Dendritic cell treated with granulocyte-macrophage colony-stimulating factor and Interleukin-4, amounts not matched to agents 40 ng/mL and 50 ng/mL, for 4 days (primary cell): ENCODE measurements around the gene PLA2G7.

Experiments
- H3K27ac Mint-ChIP-seq: one replicate; pipeline ENCODE4 v1.8.0; 2022; ENCODE audit warnings: mild to moderate bottlenecking, mixed read lengths
- H3K27me3 Mint-ChIP-seq: one replicate; pipeline ENCODE4 v1.8.0; 2022; ENCODE audit warnings: mild to moderate bottlenecking, mixed read lengths
- H3K36me3 Mint-ChIP-seq: one replicate; pipeline ENCODE4 v1.8.0; 2022; ENCODE audit warnings: low read depth, mixed read lengths
- H3K4me1 Mint-ChIP-seq: one replicate; pipeline ENCODE4 v1.8.0; 2022; ENCODE audit warnings: low read depth, mixed read lengths
- H3K4me3 Mint-ChIP-seq: one replicate; pipeline ENCODE4 v1.8.0; 2022; ENCODE audit warnings: mild to moderate bottlenecking, moderate library complexity, mixed read lengths
- H3K9me3 Mint-ChIP-seq: one replicate; pipeline ENCODE4 v1.8.0; 2022; ENCODE audit warnings: mixed read lengths
- intact Hi-C: fragments of 100-400 bp; cut with micrococcal nuclease; formaldehyde crosslinking; loops from one replicate; pipeline ENCODE4 v1.15.0; 2022

Gene PLA2G7

DNA sequence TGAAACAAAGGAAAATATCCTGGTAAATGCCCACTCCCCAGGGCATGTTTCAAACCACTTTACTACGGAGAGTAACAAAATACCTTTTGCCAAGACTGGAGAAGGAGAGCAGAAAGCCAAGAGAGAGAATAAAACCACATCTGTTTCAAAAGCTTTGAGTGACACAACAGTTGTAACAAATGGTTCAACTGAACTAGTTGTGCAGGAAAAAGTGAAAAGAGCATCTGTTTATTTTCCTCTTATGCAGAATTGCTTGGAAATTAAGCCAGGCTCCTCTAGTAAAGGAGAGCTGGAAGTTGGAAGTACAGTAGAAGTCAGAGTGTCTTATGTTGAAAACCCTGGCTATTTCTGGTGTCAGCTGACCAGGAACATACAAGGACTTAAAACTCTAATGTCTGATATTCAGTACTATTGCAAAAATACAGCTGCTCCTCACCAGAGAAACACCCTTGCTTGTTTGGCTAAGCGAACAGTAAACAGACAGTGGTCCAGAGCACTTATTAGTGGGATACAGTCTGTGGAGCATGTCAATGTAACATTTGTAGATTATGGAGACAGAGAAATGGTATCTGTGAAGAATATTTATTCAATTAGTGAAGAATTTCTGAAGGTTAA lies 44.9 kb downstream of the PLA2G7 start:
- no peak overlapping the region for H3K27ac Mint-ChIP-seq
- H3K4me1 Mint-ChIP-seq, result no peaks in the 10 kb centered on the region
- no peaks in the 10 kb centered on the region for H3K36me3 Mint-ChIP-seq
- no peak overlapping the region for H3K4me3 Mint-ChIP-seq
- H3K9me3 Mint-ChIP-seq, result no peaks in the 10 kb centered on the region
- peaks cover 2% of the 10 kb centered on the region for H3K27me3 Mint-ChIP-seq
- intact Hi-C loops, result no loop called here

DNA sequence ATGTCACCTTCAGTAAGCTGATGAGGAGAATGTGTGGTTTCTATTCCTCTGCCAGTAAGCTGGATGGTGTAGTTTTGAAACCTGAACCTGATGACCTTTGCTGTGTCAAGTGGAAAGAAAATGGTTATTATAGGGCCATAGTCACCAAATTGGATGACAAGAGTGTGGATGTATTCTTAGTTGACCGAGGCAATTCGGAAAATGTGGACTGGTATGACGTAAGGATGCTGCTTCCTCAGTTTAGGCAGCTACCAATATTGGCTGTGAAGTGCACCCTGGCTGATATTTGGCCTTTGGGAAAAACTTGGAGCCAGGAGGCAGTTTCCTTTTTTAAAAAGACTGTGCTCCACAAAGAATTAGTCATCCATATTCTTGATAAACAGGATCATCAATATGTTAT lies 45.5 kb downstream of the PLA2G7 start:
- H3K27me3 Mint-ChIP-seq, result peaks cover 2% of the 10 kb centered on the region
- H3K4me3 Mint-ChIP-seq, result no peak overlapping the region
- H3K4me1 Mint-ChIP-seq, result no peaks in the 10 kb centered on the region
- no peaks in the 10 kb centered on the region for H3K36me3 Mint-ChIP-seq
- intact Hi-C loops, result no loop called here
- no peaks in the 10 kb centered on the region for H3K9me3 Mint-ChIP-seq
- no peak overlapping the region for H3K27ac Mint-ChIP-seq

- Mint-ChIP-seq H3K4me1 (no peaks in the 10 kb centered on the region), H3K27ac (no peak overlapping the region), H3K4me3 (no peak overlapping the region), H3K36me3 (no peaks in the 10 kb centered on the region), H3K9me3 (no peaks in the 10 kb centered on the region), H3K27me3 (peaks cover 2% of the 10 kb centered on the region)
- intact Hi-C loops, result no loop called here
These were observed 46.2 kb downstream of the PLA2G7 start for GRCh38 chr6:46688966-46689335.

- H3K27me3 Mint-ChIP-seq, result peaks cover 2% of the 10 kb centered on the region
- H3K4me1 Mint-ChIP-seq, result no peaks in the 10 kb centered on the region
- intact Hi-C loops, result no loop called here
- H3K9me3 Mint-ChIP-seq, result no peaks in the 10 kb centered on the region
- H3K36me3 Mint-ChIP-seq, result no peaks in the 10 kb centered on the region
- no peak overlapping the region for H3K4me3 Mint-ChIP-seq
- no peak overlapping the region for H3K27ac Mint-ChIP-seq
These were observed 46.8 kb downstream of the PLA2G7 start for GRCh38 chr6:46688117-46688965.

DNA sequence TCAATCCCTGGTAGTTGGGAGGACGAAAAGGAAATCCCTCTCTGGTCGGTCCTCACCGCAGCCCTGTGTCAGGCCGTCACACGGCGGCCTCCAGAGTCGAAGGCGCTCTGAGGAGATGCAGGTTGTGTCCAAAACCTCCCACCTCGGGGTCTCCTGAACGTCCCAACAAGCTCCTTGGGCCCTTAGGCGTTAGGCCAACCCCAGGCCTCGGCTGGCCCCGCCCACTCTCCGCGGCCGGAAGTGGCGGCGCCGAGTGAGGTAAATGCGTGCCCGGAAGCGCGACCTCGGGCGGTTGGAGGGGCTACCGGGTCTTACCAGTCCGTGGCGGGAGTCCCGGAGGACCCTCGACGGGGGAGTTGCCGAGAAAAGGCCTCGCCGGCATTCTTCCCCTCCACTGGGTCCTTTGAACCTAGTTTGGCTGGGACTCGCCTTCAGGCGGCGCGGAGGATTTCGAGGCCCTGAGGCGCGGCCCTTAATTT lies 47.5 kb downstream of the PLA2G7 start, which contains the start of gene TDRD6:
Gene TDRD6, plus strand, starts transcription at position 267 of the 479 bp plus-strand sequence. CDS start 244 bp downstream, outside the sequence.
- no peak within 1 kb of the TSS for H3K27ac Mint-ChIP-seq
- H3K4me3 Mint-ChIP-seq, result no peak within 1 kb of the TSS
- H3K9me3 Mint-ChIP-seq, result no peaks in the 10 kb centered on the region
- no peaks in the 10 kb centered on the region for H3K4me1 Mint-ChIP-seq
- intact Hi-C loops, result no loop called here
- peaks cover 2% of the 10 kb centered on the region for H3K27me3 Mint-ChIP-seq
- no peaks in the 10 kb centered on the region for H3K36me3 Mint-ChIP-seq

GRCh38 chr6:46684771-46685170 lies 50.4 kb downstream of the PLA2G7 start:
- no peak overlapping the region for H3K4me3 Mint-ChIP-seq
- H3K4me1 Mint-ChIP-seq, result no peaks in the 10 kb centered on the region
- intact Hi-C loops, result no loop called here

GRCh38 chr6:46677314-46677654 lies 57.9 kb downstream of the PLA2G7 start:
- intact Hi-C loops, result no loop called here
- Mint-ChIP-seq H3K27ac (no peak overlapping the region), H3K9me3 (no peaks in the 10 kb centered on the region), H3K27me3 (no peaks in the 10 kb centered on the region), H3K36me3 (no peaks in the 10 kb centered on the region), H3K4me3 (no peak overlapping the region), H3K4me1 (no peaks in the 10 kb centered on the region)

More at GRCh38 chr6:46684771-46685170, 50.4 kb downstream of the PLA2G7 start:
- Mint-ChIP-seq H3K36me3 (no peaks in the 10 kb centered on the region), H3K27ac (no peak overlapping the region), H3K9me3 (no peaks in the 10 kb centered on the region), H3K27me3 (no peaks in the 10 kb centered on the region)

DNA sequence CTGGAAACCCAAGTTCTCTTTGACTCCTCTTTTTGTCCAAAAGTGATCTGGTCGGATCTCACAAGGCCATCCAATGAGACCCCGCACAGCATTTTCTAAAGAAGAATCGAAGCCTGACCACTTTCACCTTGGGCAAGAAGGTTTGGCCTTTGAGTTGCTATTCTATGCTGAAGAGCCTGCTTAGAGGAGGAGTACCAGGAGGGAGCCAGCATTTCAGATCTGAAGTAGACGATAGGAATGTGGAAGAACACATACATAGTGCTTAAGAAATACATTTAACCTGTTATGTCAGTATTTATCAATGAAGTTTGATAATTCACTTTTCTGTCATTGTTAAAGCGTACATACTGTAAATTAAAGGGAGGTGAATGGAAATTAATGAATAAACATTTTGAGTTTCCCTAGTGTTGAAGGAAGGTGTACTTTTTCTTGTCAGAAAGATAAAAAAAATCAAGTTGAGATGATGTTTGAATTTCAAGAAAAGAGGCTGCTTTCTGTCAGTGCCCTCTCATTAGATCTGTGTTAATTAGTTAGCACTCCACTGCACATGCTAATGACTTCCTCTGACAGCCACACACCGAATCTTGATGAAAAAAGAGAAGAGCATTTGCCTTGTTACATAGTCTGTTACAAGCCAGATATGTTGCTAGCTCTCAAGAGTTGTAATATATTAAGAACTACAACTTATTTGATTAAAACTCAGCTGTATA lies 58.4 kb downstream of the PLA2G7 start:
- no peak overlapping the region for H3K4me3 Mint-ChIP-seq
- H3K36me3 Mint-ChIP-seq, result no peaks in the 10 kb centered on the region
- no peak overlapping the region for H3K27ac Mint-ChIP-seq
- intact Hi-C loops, result no loop called here
- no peaks in the 10 kb centered on the region for H3K27me3 Mint-ChIP-seq
- no peaks in the 10 kb centered on the region for H3K9me3 Mint-ChIP-seq
- no peaks in the 10 kb centered on the region for H3K4me1 Mint-ChIP-seq

DNA sequence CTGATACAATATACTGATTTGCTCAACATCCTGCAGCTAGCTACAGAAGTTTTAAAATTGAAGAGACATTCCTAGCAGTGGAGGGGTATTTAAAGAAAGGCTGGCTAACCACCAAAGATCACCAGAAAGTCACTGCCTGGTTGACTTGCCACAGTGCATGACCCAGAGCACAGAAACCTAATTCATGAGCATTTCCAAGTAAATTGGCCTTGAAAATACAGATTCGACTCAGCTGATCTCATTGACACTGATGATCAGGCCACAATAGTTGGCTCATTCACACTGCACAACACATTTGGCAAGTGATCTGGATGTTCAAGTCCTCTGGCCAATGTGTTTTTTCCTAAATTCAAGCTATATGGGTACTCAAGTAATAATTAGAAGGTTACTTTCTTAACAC lies 60.8 kb downstream of the PLA2G7 start:
- H3K36me3 Mint-ChIP-seq, result no peaks in the 10 kb centered on the region

GRCh38 chr6:46667377-46667776 lies 67.8 kb downstream of the PLA2G7 start:
- Mint-ChIP-seq H3K9me3 (no peaks in the 10 kb centered on the region), H3K4me3 (no peak overlapping the region), H3K4me1 (no peaks in the 10 kb centered on the region), H3K27me3 (no peaks in the 10 kb centered on the region), H3K36me3 (no peaks in the 10 kb centered on the region), H3K27ac (no peak overlapping the region)
- intact Hi-C loops, result no loop called here

More for the DNA sequence above, 60.8 kb downstream of the PLA2G7 start:
- Mint-ChIP-seq H3K4me1 (no peaks in the 10 kb centered on the region), H3K4me3 (no peak overlapping the region), H3K27ac (no peak overlapping the region), H3K9me3 (no peaks in the 10 kb centered on the region), H3K27me3 (no peaks in the 10 kb centered on the region)
- intact Hi-C loops, result no loop called here

DNA sequence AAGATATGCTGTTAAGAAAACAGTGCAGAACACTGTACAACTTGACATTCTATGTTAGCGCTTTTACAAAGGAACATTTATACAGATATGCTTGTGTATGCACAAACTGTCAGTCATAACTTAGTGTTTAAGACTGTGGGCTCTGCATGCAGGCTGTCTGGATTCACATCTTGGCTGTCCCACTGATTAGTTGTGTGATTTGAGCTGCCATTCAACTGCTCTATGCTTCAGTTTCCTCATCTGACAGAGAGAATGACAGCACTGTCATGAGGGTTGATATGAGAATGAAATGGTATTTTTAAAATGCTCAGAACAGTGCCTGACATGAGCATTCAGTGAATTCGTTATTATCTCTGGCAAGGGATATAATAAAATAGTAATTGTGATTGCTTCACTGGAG lies 73.7 kb downstream of the PLA2G7 start:
- Mint-ChIP-seq H3K36me3 (no peaks in the 10 kb centered on the region), H3K4me3 (no peak overlapping the region), H3K9me3 (no peaks in the 10 kb centered on the region), H3K4me1 (no peaks in the 10 kb centered on the region), H3K27me3 (no peaks in the 10 kb centered on the region), H3K27ac (no peak overlapping the region)
- intact Hi-C loops, result no loop called here

DNA sequence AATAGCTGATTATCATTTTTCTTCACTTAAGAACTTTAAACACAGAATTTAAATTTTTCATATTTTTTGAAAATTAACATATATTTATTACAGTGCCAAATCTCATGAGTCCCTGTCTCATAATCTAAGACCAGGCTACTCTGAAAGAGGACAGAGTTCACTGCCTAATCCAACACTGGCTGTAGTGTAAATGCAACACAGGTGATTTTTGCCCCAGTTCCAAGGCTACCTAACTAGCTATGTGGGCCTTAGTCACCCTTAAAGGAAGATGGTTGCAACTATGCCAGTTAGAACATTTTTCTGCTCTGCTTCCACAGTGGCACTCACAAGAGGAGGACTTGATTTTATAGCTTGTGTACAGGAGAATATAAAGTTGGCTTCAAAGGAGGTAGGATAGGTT lies 77.5 kb downstream of the PLA2G7 start:
- intact Hi-C loops, result no loop called here
- H3K9me3 Mint-ChIP-seq, result no peaks in the 10 kb centered on the region
- H3K27me3 Mint-ChIP-seq, result peaks cover 22% of the 10 kb centered on the region
- peaks cover 5% of the 10 kb centered on the region for H3K36me3 Mint-ChIP-seq
- no peak overlapping the region for H3K27ac Mint-ChIP-seq
- H3K4me3 Mint-ChIP-seq, result no peak overlapping the region
- peaks cover 10% of the 10 kb centered on the region for H3K4me1 Mint-ChIP-seq

GRCh38 chr6:46655803-46656202 lies 79.4 kb downstream of the PLA2G7 start:
- H3K4me3 Mint-ChIP-seq, result no peak overlapping the region
- peaks cover 31% of the 10 kb centered on the region for H3K27me3 Mint-ChIP-seq
- no peak overlapping the region for H3K27ac Mint-ChIP-seq
- H3K36me3 Mint-ChIP-seq, result peaks cover 6% of the 10 kb centered on the region
- H3K9me3 Mint-ChIP-seq, result no peaks in the 10 kb centered on the region
- H3K4me1 Mint-ChIP-seq, result peaks cover 16% of the 10 kb centered on the region
- intact Hi-C loops, result no loop called here
